HEK293 (cell line): ENCODE results near the gene QPCT.

Source experiments
- ZNF155 ChIP-seq: fragments of 450-650 bp; formaldehyde crosslinking; IDR thresholded peaks from 2 replicates; pipeline ENCODE4 v1.5.1; 2016; ENCODE audit warnings: missing biosample characterization, missing genetic modification characterization
- ZNF174 ChIP-seq: fragments of 450-650 bp; formaldehyde crosslinking; IDR thresholded peaks from 2 replicates; pipeline ENCODE4 v1.5.0; 2017; ENCODE audit warnings: missing biosample characterization, mild to moderate bottlenecking, missing genetic modification characterization
- ZNF2 ChIP-seq: fragments of 450-650 bp; formaldehyde crosslinking; IDR thresholded peaks from 2 replicates; pipeline ENCODE4 v1.5.1; 2016; ENCODE audit warnings: missing biosample characterization, missing genetic modification characterization
- TF ChIP-seq, protein P1 (sequence below): fragments of 450-650 bp; formaldehyde crosslinking; IDR thresholded peaks from 2 replicates; pipeline ENCODE4 v1.5.1; 2016; ENCODE audit warnings: missing biosample characterization, missing genetic modification characterization
- TF ChIP-seq, protein P2 (sequence below): fragments of 450-650 bp; formaldehyde crosslinking; IDR thresholded peaks from 2 replicates; pipeline ENCODE4 v1.5.1; 2016; ENCODE audit warnings: missing biosample characterization, missing genetic modification characterization, low read depth
- TF ChIP-seq, protein P3 (sequence below): fragments of 450-650 bp; formaldehyde crosslinking; IDR thresholded peaks from 2 replicates; pipeline ENCODE4 v1.5.1; 2016; ENCODE audit warnings: missing biosample characterization, missing genetic modification characterization
- TF ChIP-seq, protein P4 (sequence below): fragments of 450-650 bp; formaldehyde crosslinking; IDR thresholded peaks from 2 replicates; pipeline ENCODE4 v1.5.0; 2017; ENCODE audit warnings: missing biosample characterization, missing genetic modification characterization, borderline replicate concordance
- TF ChIP-seq, protein P5 (sequence below): fragments of 450-650 bp; formaldehyde crosslinking; IDR thresholded peaks from 2 replicates; pipeline ENCODE4 v1.5.1; 2016; ENCODE audit warnings: missing biosample characterization, missing genetic modification characterization

DNA sequence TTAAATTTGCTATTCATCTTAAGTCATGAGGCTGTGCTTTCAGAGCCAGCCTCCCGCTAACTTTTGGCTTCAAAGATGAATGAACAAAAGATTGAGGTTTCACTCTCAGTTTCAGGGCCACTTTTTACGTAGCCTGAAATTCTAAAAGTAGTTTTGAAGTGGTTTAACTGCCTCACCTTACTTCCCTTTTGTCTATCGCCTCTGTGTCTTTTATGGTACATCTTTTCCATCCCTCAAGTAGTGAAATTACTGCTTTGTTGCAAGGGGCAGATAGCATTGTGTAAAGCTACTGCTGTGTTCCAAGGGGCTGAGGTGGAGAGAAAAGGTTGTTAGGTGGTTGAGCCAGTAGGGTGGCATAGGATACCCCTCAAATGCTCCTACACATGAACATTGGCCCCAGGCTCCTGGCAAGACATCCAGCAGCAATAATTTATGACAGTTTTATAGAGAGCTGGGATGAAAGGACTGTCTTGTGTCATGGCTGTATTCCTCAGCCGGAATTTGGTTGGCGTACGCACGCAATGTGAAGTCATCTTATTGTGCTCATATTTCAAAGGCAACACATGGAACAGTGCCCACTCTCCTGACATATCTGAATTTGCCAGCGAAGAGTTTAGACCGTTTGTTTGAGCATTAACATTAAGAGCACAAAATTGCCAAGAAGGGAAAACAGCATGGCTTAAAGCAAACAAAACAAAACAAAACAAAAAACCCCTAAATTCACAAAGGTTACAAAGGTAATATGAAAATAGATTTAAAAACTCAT is 32.2 kb downstream of the QPCT start:
- TF ChIP-seq, protein P1, sequence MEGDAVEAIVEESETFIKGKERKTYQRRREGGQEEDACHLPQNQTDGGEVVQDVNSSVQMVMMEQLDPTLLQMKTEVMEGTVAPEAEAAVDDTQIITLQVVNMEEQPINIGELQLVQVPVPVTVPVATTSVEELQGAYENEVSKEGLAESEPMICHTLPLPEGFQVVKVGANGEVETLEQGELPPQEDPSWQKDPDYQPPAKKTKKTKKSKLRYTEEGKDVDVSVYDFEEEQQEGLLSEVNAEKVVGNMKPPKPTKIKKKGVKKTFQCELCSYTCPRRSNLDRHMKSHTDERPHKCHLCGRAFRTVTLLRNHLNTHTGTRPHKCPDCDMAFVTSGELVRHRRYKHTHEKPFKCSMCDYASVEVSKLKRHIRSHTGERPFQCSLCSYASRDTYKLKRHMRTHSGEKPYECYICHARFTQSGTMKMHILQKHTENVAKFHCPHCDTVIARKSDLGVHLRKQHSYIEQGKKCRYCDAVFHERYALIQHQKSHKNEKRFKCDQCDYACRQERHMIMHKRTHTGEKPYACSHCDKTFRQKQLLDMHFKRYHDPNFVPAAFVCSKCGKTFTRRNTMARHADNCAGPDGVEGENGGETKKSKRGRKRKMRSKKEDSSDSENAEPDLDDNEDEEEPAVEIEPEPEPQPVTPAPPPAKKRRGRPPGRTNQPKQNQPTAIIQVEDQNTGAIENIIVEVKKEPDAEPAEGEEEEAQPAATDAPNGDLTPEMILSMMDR = no peak
- TF ChIP-seq, protein P2, sequence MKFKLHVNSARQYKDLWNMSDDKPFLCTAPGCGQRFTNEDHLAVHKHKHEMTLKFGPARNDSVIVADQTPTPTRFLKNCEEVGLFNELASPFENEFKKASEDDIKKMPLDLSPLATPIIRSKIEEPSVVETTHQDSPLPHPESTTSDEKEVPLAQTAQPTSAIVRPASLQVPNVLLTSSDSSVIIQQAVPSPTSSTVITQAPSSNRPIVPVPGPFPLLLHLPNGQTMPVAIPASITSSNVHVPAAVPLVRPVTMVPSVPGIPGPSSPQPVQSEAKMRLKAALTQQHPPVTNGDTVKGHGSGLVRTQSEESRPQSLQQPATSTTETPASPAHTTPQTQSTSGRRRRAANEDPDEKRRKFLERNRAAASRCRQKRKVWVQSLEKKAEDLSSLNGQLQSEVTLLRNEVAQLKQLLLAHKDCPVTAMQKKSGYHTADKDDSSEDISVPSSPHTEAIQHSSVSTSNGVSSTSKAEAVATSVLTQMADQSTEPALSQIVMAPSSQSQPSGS = peak; percentile 81
- TF ChIP-seq ZNF2 (tag by site-specific recombination) (peak; percentile 71; the same call in 1 of the 2 replicates), ZNF174 (no peak), ZNF155 (tag by site-specific recombination) (no peak)
- TF ChIP-seq, protein P3, sequence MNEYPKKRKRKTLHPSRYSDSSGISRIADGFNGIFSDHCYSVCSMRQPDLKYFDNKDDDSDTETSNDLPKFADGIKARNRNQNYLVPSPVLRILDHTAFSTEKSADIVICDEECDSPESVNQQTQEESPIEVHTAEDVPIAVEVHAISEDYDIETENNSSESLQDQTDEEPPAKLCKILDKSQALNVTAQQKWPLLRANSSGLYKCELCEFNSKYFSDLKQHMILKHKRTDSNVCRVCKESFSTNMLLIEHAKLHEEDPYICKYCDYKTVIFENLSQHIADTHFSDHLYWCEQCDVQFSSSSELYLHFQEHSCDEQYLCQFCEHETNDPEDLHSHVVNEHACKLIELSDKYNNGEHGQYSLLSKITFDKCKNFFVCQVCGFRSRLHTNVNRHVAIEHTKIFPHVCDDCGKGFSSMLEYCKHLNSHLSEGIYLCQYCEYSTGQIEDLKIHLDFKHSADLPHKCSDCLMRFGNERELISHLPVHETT (tag by site-specific recombination) = peak; percentile 91
- TF ChIP-seq, protein P4, sequence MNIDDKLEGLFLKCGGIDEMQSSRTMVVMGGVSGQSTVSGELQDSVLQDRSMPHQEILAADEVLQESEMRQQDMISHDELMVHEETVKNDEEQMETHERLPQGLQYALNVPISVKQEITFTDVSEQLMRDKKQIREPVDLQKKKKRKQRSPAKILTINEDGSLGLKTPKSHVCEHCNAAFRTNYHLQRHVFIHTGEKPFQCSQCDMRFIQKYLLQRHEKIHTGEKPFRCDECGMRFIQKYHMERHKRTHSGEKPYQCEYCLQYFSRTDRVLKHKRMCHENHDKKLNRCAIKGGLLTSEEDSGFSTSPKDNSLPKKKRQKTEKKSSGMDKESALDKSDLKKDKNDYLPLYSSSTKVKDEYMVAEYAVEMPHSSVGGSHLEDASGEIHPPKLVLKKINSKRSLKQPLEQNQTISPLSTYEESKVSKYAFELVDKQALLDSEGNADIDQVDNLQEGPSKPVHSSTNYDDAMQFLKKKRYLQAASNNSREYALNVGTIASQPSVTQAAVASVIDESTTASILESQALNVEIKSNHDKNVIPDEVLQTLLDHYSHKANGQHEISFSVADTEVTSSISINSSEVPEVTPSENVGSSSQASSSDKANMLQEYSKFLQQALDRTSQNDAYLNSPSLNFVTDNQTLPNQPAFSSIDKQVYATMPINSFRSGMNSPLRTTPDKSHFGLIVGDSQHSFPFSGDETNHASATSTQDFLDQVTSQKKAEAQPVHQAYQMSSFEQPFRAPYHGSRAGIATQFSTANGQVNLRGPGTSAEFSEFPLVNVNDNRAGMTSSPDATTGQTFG (tag by site-specific recombination) = no peak
- TF ChIP-seq, protein P5, sequence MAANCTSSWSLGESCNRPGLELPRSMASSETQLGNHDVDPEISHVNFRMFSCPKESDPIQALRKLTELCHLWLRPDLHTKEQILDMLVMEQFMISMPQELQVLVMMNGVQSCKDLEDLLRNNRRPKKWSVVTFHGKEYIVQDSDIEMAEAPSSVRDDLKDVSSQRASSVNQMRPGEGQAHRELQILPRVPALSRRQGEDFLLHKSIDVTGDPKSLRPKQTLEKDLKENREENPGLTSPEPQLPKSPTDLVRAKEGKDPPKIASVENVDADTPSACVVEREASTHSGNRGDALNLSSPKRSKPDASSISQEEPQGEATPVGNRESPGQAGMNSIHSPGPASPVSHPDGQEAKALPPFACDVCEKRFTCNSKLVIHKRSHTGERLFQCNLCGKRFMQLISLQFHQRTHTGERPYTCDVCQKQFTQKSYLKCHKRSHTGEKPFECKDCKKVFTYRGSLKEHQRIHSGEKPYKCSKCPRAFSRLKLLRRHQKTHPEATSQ (tag by site-specific recombination) = no peak
